Panc1 (cell line): ENCODE data around the gene SMAD3. TPM values are rescaled to one million over a fixed set of nuclear protein-coding genes. Genes with fewer than 3 reads are reported as not detected.

Experiments
- ATAC-seq: fragments of 200-7000 bp; cut with Tn5 transposase; 2 replicates; pipeline ENCODE4 v1.9.1; 2020; ENCODE audit warnings: mild to moderate bottlenecking, moderate library complexity
- BruUV-seq: library from RNA; stranded (reverse); fragments of 400-500 nt; replicated peaks from 2 replicates; lab custom pipeline; 2021; lab: Mats Ljungman, UMichigan
- CTCF ChIA-PET: fragments of 300-600 bp; sonication (Branson Sonifier 250); formaldehyde crosslinking; loops from one replicate; lab custom pipeline; 2022; ENCODE audit warnings: antibody characterized with exemption; lab: Charles Lee
- POLR2A ChIA-PET: fragments of 300-600 bp; sonication (Branson Sonifier 250); formaldehyde crosslinking; loops from one replicate; lab custom pipeline; 2022; ENCODE audit warnings: antibody characterized with exemption; lab: Charles Lee
- DNase-seq: peaks from one replicate; pipeline ENCODE4 v3.0.0-alpha.2; 2010; ENCODE audit warnings: low read depth, low spot score
- H3K27ac ChIP-seq: 2 replicates; pipeline ENCODE4 v1.5.1; 2011; ENCODE audit warnings: mild to moderate bottlenecking, low read length, inconsistent platforms
- H3K27me3 ChIP-seq: fragments of 200-500 bp; sonication (Bioruptor generic); 2 replicates; pipeline ENCODE4 v1.6.0; 2014; ENCODE audit warnings: low read length, inconsistent platforms; ENCODE audit not compliant: control insufficient read depth, insufficient read depth
- H3K36me3 ChIP-seq: fragments of 200-500 bp; sonication (Bioruptor generic); 2 replicates; pipeline ENCODE4 v1.5.1; 2014; ENCODE audit warnings: inconsistent platforms, mild to moderate bottlenecking, low read length, moderate library complexity; ENCODE audit not compliant: control insufficient read depth, insufficient read depth
- H3K4me1 ChIP-seq: 2 replicates; pipeline ENCODE4 v1.5.1; 2011; ENCODE audit warnings: inconsistent platforms, mild to moderate bottlenecking, low read length, moderate library complexity; ENCODE audit not compliant: control insufficient read depth, insufficient read depth
- H3K4me3 ChIP-seq, 2 experiments: 2 replicates each; pipeline ENCODE4 v1.5.1; 2011 to 2012; ENCODE audit warnings: low read depth in 2 of 2, low read length in 2 of 2, mild to moderate bottlenecking in 2 of 2, inconsistent platforms in 1 of 2, moderate library complexity in 1 of 2
- H3K9me3 ChIP-seq: fragments of 200-500 bp; sonication (Bioruptor generic); 2 replicates; pipeline ENCODE4 v1.5.1; 2014; ENCODE audit warnings: low read depth, mild to moderate bottlenecking, inconsistent platforms, low read length, moderate library complexity; ENCODE audit not compliant: control insufficient read depth, insufficient read depth
- CTCF ChIP-seq: fragments of 450-650 bp; IDR thresholded peaks from 2 replicates; pipeline ENCODE4 v1.5.1; 2017; ENCODE audit warnings: mild to moderate bottlenecking
- POLR2AphosphoS5 ChIP-seq: IDR thresholded peaks from 2 replicates; pipeline ENCODE4 v1.6.1; 2012; ENCODE audit warnings: mild to moderate bottlenecking, low read depth, low read length, moderate library complexity
- REST ChIP-seq, 2 experiments: IDR thresholded peaks; 2 replicates each; pipeline ENCODE4 v1.6.1; 2011 to 2012; ENCODE audit warnings: low read depth in 2 of 2, control low read depth in 1 of 2, low read length in 1 of 2, mild to moderate bottlenecking in 1 of 2, moderate library complexity in 1 of 2; ENCODE audit not compliant: insufficient read depth in 1 of 2
- SIN3A ChIP-seq: IDR thresholded peaks from 2 replicates; pipeline ENCODE4 v1.6.1; 2012; ENCODE audit warnings: low read depth, mild to moderate bottlenecking, low read length, moderate library complexity, borderline replicate concordance; ENCODE audit not compliant: insufficient read depth
- TCF7L2 ChIP-seq: IDR thresholded peaks from 2 replicates; pipeline ENCODE4 v1.6.1; 2011; ENCODE audit warnings: mild to moderate bottlenecking, low read depth, low read length, inconsistent platforms
- in situ Hi-C: cut with HindIII; loops from 2 replicates; pipeline ENCODE4 v1.10.0; 2016; ENCODE audit warnings: low sequenced_read_pairs, low pct_unique_long_range_greater_than_20kb
- intact Hi-C: fragments of 100-400 bp; cut with micrococcal nuclease; formaldehyde crosslinking; loops from one replicate; pipeline ENCODE4 v1.10.0; 2022; ENCODE audit not compliant: unreplicated experiment
- total RNA-seq: library from RNA; stranded (reverse); gene quantifications from one replicate; pipeline ENCODE4 v1.2.1, GENCODE V29; 2021; ENCODE audit not compliant: unreplicated experiment

Gene SMAD3
- total RNA-seq, 1 experiment from 2014 or later: 394 TPM

- H3K9me3 ChIP-seq: no peaks in the 10 kb centered on the region
- ATAC-seq (peak; percentile 31), DNase-seq (no peak)
- TF ChIP-seq SIN3A (no peak), CTCF (no peak), REST (IDR thresholded peaks at IDR 0.05; ENCODE audit: insufficient read depth in 1 of 2, low read depth in 2 of 2, low read length in 1 of 2) (no peak), POLR2AphosphoS5 (no peak), TCF7L2 (peak; percentile 50; the same call in 1 of the 2 replicates)
- POLR2A ChIA-PET: interaction anchor here (0.6 kb wide), 1 partner anchor 20 kb away, joined by 3 read pairs; no protein-coding TSS in a partner anchor
- in situ Hi-C loops: no loop called here
- intact Hi-C loops: no loop called here
- BruUV-seq: no TSS peak
- no peaks in the 10 kb centered on the region for H3K27me3 ChIP-seq
- H3K4me1 ChIP-seq: peaks cover 100% of the 10 kb centered on the region
- H3K27ac ChIP-seq: peak overlapping the region; percentile 100
- CTCF ChIA-PET: no interaction called here
- H3K4me3 ChIP-seq: 0 out of 4 replicates have a peak overlapping the region, but pooled peaks of 1 of the 2 experiments have one; percentile 0
- peaks cover 8% of the 10 kb centered on the region; the same call in 1 of the 2 replicates for H3K36me3 ChIP-seq
Measured at GRCh38 chr15:67089217-67090193, 24.1 kb downstream of the SMAD3 start.

- in situ Hi-C loops (no loop called here), intact Hi-C loops (no loop called here)
- TF ChIP-seq SIN3A (0 out of 2 replicates have a peak, but pooled peaks have one; percentile 6), CTCF (no peak), TCF7L2 (no peak), POLR2AphosphoS5 (no peak; the same call in none of the 2 replicates), REST (IDR thresholded peaks at IDR 0.05; ENCODE audit: insufficient read depth in 1 of 2, low read depth in 2 of 2, low read length in 1 of 2) (no peak)
- no peaks in the 10 kb centered on the region for H3K27me3 ChIP-seq
- peak overlapping the region; percentile 2 to 29; a peak in 2 of 4 replicates for H3K4me3 ChIP-seq
- POLR2A ChIA-PET: interaction anchor here (0.6 kb wide), 1 partner anchor 21 kb away, joined by 3 read pairs; no protein-coding TSS in a partner anchor
- H3K36me3 ChIP-seq: peaks cover 14% of the 10 kb centered on the region; the same call in 1 of the 2 replicates
- CTCF ChIA-PET: interaction anchor here (0.7 kb wide), 1 partner anchor 31 kb away, joined by 4 read pairs; no protein-coding TSS in a partner anchor
- H3K9me3 ChIP-seq: no peaks in the 10 kb centered on the region
- peak overlapping the region; percentile 100 for H3K27ac ChIP-seq
- DNase-seq (no peak), ATAC-seq (no peak)
- H3K4me1 ChIP-seq: peaks cover 100% of the 10 kb centered on the region
- BruUV-seq: TSS peak; percentile 98
Measured at GRCh38 chr15:67090297-67091070, 25.1 kb downstream of the SMAD3 start.
